Mesothelial cell of epicardium (in vitro differentiated cells): ENCODE measurements around the gene ID2. TPM values are rescaled to one million over a fixed set of nuclear protein-coding genes. Genes with fewer than 3 reads are reported as not detected.

Source experiments
- DNase-seq, 2 experiments: peaks; one replicate each; pipeline ENCODE4 v3.0.0; 2021; ENCODE audit warnings: low spot score in 2 of 2; ENCODE audit not compliant: unreplicated experiment in 2 of 2
- H3K27ac Mint-ChIP-seq: 2 replicates; pipeline ENCODE4 v1.8.0; 2021; ENCODE audit warnings: mixed read lengths
- H3K27me3 Mint-ChIP-seq: 2 replicates; pipeline ENCODE4 v1.8.0; 2021; ENCODE audit warnings: low read depth, mixed read lengths
- H3K36me3 Mint-ChIP-seq: 2 replicates; pipeline ENCODE4 v1.8.0; 2021; ENCODE audit warnings: mixed read lengths
- H3K4me1 Mint-ChIP-seq: 2 replicates; pipeline ENCODE4 v1.8.0; 2021; ENCODE audit warnings: mixed read lengths
- H3K4me3 Mint-ChIP-seq: 2 replicates; pipeline ENCODE4 v1.8.0; 2021; ENCODE audit warnings: mild to moderate bottlenecking, moderate library complexity, mixed read lengths
- H3K9me3 Mint-ChIP-seq: 2 replicates; pipeline ENCODE4 v1.8.0; 2021; ENCODE audit warnings: mixed read lengths
- total RNA-seq: library from RNA; stranded (reverse); gene quantifications from 3 replicates; pipeline ENCODE4 v1.2.1, GENCODE V29; 2021
- TF ChIP-seq, protein P1 (sequence below): fragments of 200-600 bp; sonication (generic); IDR thresholded peaks from one replicate; pipeline ENCODE4 v1.5.0; 2021; ENCODE audit warnings: antibody characterized with exemption; ENCODE audit not compliant: unreplicated experiment

ID2 gene
- total RNA-seq, 1 donor from 2014 or later = 240 TPM

DNA sequence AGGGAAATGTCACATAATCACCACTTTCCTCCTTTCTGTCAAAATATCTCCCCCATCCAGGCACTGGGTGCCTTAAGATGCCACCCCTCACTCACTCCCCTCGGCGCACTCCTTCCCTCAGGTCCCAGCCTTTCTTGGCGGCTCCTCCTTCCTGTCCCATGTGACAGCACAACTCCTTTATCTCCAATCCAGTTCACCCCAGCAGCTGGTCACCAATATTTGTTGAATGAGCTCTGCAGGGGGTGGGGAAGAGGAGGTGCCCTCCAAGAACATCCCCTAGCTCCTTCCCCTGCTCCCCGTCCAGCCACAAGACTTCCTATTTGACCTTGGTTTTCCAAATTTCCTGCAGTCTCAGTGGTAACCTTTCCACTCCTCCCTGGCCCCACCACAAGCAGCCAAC lies 31.6 kb upstream of the ID2 start:
- no peak overlapping the region for H3K4me3 Mint-ChIP-seq
- no peaks in the 10 kb centered on the region for H3K9me3 Mint-ChIP-seq
- DNase-seq = no peak
- TF ChIP-seq, protein P1, sequence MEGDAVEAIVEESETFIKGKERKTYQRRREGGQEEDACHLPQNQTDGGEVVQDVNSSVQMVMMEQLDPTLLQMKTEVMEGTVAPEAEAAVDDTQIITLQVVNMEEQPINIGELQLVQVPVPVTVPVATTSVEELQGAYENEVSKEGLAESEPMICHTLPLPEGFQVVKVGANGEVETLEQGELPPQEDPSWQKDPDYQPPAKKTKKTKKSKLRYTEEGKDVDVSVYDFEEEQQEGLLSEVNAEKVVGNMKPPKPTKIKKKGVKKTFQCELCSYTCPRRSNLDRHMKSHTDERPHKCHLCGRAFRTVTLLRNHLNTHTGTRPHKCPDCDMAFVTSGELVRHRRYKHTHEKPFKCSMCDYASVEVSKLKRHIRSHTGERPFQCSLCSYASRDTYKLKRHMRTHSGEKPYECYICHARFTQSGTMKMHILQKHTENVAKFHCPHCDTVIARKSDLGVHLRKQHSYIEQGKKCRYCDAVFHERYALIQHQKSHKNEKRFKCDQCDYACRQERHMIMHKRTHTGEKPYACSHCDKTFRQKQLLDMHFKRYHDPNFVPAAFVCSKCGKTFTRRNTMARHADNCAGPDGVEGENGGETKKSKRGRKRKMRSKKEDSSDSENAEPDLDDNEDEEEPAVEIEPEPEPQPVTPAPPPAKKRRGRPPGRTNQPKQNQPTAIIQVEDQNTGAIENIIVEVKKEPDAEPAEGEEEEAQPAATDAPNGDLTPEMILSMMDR = no peak
- peaks cover 2% of the 10 kb centered on the region for H3K4me1 Mint-ChIP-seq
- no peaks in the 10 kb centered on the region for H3K27me3 Mint-ChIP-seq
- no peaks in the 10 kb centered on the region for H3K36me3 Mint-ChIP-seq
- no peak overlapping the region for H3K27ac Mint-ChIP-seq

DNA sequence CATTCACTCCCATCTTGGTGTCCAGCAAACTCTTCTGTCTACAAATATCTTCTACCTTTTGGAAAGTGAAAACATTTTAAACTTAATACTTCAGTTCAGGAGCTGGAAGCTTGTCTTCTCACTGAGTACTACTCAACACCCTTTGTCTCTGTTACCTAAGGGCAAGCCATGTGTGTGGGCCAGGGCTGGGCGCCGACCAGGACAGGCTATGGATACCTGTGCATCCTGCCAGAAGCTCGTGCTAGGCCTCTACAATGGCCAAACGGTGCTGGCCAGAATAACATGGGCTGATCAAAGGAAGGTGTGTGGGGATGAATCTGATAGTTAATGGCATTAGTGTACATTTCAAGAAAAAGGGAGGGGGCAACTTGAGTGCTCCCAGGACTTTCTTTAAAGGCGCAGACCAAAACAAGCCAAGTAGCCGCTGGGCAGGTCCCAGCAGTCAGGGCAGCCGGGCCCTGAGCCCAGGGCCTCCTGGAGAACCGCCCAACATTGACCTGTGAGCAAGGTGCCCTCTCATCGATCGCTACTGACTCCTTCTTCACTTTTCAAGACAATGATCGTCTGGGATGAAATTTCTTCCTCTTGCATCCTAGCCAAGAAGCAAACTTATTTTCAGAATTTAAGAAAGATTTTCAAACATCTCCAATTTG lies 29.0 kb upstream of the ID2 start:
- Mint-ChIP-seq H3K4me3 (no peak overlapping the region), H3K4me1 (peaks cover 9% of the 10 kb centered on the region), H3K27me3 (no peaks in the 10 kb centered on the region), H3K27ac (peak overlapping the region; percentile 10), H3K9me3 (no peaks in the 10 kb centered on the region), H3K36me3 (no peaks in the 10 kb centered on the region)
- TF ChIP-seq, protein P1 = no peak
- no peak for DNase-seq

DNA sequence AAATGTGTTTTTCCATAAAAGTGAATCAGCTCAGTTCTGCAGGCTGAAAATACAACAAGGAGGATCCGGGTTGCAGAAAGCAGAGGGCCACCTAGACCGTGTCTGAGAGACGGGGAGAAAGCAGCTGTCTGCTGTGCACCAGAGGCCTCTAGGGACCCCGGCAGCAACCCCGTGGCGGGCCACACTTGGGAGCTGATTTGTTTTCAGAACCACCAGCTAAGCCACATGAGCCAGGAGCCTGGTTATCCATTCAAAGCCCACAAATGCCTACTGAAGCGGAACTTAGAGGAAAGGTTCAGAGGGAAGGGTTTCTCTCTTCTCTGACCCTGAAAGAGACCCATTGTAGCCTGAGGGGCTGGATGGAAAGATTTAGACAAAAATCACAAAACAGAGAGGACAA lies 28.4 kb upstream of the ID2 start:
- no peaks in the 10 kb centered on the region for H3K9me3 Mint-ChIP-seq
- H3K27ac Mint-ChIP-seq = peak overlapping the region; percentile 10
- H3K27me3 Mint-ChIP-seq = no peaks in the 10 kb centered on the region
- TF ChIP-seq, protein P1 = no peak
- no peaks in the 10 kb centered on the region for H3K36me3 Mint-ChIP-seq
- no peak overlapping the region for H3K4me3 Mint-ChIP-seq
- peaks cover 9% of the 10 kb centered on the region for H3K4me1 Mint-ChIP-seq
- DNase-seq = no peak

DNA sequence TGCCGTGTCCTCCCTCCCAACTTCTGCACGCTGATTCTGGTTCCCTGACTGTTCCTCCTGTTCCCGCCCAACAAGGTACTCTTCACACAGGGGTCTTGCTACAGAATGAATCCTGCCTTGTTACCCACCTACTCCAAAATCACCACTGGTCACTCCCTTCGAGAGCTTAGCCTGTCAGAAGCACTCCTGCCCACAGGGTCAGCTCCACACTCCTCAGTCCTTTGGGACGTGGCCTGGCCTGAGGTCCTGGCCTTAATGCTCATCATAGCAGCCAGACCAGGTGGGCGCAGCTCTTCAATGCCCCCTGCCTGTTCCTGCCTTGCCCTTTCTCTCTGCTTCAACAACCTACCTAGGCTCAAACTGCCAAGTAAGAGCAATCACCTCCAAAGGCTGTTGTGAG lies 27.8 kb upstream of the ID2 start:
- TF ChIP-seq, protein P1 = no peak
- DNase-seq = no peak
- H3K9me3 Mint-ChIP-seq = no peaks in the 10 kb centered on the region
- H3K27me3 Mint-ChIP-seq = no peaks in the 10 kb centered on the region
- no peak overlapping the region for H3K4me3 Mint-ChIP-seq
- no peaks in the 10 kb centered on the region for H3K36me3 Mint-ChIP-seq
- H3K4me1 Mint-ChIP-seq = peaks cover 7% of the 10 kb centered on the region
- H3K27ac Mint-ChIP-seq = no peak overlapping the region

DNA sequence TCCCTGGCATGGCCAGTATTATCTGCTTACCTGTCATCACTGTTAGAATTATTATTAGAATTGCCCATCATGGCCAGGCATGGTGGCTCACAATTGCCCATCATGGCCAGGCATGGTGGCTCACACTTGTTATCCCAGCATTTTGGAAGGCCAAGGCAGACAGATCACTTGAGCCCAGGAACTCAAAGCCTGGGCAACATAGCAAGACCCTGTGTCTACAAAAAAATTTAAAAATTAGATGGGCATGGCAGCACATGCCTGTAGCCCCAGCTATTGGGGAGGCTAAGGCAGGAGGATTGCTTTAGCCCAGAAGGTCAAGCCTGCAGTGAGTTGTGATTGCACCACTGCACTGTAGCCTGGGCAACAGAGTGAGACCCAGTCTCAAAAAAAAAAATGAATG lies 27.4 kb upstream of the ID2 start:
- DNase-seq = no peak
- Mint-ChIP-seq H3K4me3 (no peak overlapping the region), H3K27ac (no peak overlapping the region), H3K27me3 (no peaks in the 10 kb centered on the region), H3K9me3 (no peaks in the 10 kb centered on the region), H3K36me3 (no peaks in the 10 kb centered on the region), H3K4me1 (peaks cover 7% of the 10 kb centered on the region)
- TF ChIP-seq, protein P1 = no peak
